Skin of body (tissue), 2 donors: ENCODE measurements around the gene MED16. TPM values are rescaled to one million over a fixed set of nuclear protein-coding genes. Genes with fewer than 3 reads are reported as not detected.
"Not testable (repeated sequence)": the region's sequence is repeated elsewhere in the genome, so short reads cannot be mapped to it uniquely, and the experiment has no call there.

ENCODE experiments used
- DNase-seq: peaks from one replicate; lab custom pipeline; 2025; lab: John Stamatoyannopoulos, UW
- total RNA-seq: library from RNA; depleted of rRNA; stranded (reverse); fragments of >200 nt; gene quantifications from one replicate; pipeline ENCODE4 v1.2.3, GENCODE V29; 2014

Gene MED16
- total RNA-seq, 1 donor from 2014 or later = 16.5 TPM

- no peak for DNase-seq
Observed at GRCh38 chr19:889662-890295, 3.2 kb downstream of the MED16 start.

GRCh38 chr19:888581-889385, 4.2 kb downstream of the MED16 start:
- DNase-seq = no peak

- no peak for DNase-seq
Observed at GRCh38 chr19:887599-887998, 5.4 kb downstream of the MED16 start.

GRCh38 chr19:887072-887471, 5.9 kb downstream of the MED16 start:
- DNase-seq = no peak

GRCh38 chr19:885536-886224, 7.3 kb downstream of the MED16 start:
- no peak for DNase-seq

GRCh38 chr19:884420-885211, 8.4 kb downstream of the MED16 start:
- DNase-seq = no peak

GRCh38 chr19:883661-884211, 9.3 kb downstream of the MED16 start:
- DNase-seq = no peak

GRCh38 chr19:882871-883497, 10.0 kb downstream of the MED16 start:
- DNase-seq = no peak

- no peak for DNase-seq
Observed at GRCh38 chr19:881385-882071, 11.5 kb downstream of the MED16 start.

GRCh38 chr19:879711-880438, 13.1 kb downstream of the MED16 start:
- no peak for DNase-seq

GRCh38 chr19:878751-879561, 14.0 kb downstream of the MED16 start:
- DNase-seq = not testable (repeated sequence)

GRCh38 chr19:877992-878660, 14.9 kb downstream of the MED16 start:
- not testable (repeated sequence) for DNase-seq

GRCh38 chr19:876780-877314, 16.1 kb downstream of the MED16 start:
- no peak for DNase-seq

- DNase-seq = no peak
Observed at GRCh38 chr19:876089-876488, 16.9 kb downstream of the MED16 start.

GRCh38 chr19:875265-875879, 17.6 kb downstream of the MED16 start:
- no peak for DNase-seq

- DNase-seq = no peak
Observed at GRCh38 chr19:873561-874041, 19.4 kb downstream of the MED16 start.

GRCh38 chr19:873084-873483, 19.9 kb downstream of the MED16 start:
- DNase-seq = no peak
